GM12865 (cell line): Measurements from ENCODE around the gene NR5A2.
A peak's percentile ranks its signal among the peaks of the same experiment; 100 is the strongest.

Experiments
- DNase-seq: peaks from one replicate; pipeline ENCODE4 v3.0.0; 2010; ENCODE audit warnings: low read depth
- H3K4me3 ChIP-seq: 2 replicates; pipeline ENCODE4 v1.5.1; 2011; ENCODE audit warnings: mild to moderate bottlenecking, low read depth, low read length, control low read depth
- TF ChIP-seq, protein P1 (sequence below): IDR thresholded peaks from 2 replicates; pipeline ENCODE4 v1.5.1; 2011; ENCODE audit warnings: low read length, control low read depth, low read depth, inconsistent platforms; ENCODE audit not compliant: insufficient read depth; ENCODE audit errors: missing control alignments

NR5A2 gene

DNA sequence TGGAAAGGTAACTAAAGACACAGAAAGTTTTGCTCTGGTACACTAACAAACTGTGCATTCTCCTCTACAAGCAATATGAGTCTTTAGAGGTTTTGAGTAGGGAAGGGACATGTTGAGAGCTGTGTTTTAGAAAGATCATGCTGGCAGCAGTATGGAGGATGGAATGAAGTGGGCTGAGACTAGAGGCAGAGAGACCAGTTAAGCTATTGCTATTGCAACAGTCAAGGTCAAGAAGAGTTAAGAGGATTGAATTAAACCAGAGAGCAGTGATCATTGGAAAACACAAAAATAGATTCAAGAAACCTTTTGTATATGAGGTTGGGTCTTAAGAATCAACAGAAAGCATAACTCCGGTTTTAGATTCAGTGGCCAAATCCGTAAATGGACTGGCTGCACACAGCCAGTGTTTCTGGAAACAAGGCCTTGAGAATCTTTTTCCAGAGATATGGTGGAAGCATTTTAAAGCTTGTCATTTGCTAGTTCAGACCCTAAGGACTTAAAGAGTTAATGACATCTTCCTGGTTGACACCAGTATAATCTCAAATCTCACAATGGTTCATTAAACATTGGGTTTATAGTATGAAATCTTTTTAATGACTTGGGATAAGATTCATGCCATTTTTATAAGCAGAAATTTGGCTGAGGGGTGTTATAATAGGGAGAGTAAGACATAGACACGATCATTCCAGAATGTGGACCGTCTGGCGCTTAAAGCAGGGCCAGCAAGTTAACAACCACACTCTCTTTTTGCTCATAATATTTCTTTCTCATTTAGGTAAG, 177.9 kb downstream of the NR5A2 start:
- TF ChIP-seq, protein P1, sequence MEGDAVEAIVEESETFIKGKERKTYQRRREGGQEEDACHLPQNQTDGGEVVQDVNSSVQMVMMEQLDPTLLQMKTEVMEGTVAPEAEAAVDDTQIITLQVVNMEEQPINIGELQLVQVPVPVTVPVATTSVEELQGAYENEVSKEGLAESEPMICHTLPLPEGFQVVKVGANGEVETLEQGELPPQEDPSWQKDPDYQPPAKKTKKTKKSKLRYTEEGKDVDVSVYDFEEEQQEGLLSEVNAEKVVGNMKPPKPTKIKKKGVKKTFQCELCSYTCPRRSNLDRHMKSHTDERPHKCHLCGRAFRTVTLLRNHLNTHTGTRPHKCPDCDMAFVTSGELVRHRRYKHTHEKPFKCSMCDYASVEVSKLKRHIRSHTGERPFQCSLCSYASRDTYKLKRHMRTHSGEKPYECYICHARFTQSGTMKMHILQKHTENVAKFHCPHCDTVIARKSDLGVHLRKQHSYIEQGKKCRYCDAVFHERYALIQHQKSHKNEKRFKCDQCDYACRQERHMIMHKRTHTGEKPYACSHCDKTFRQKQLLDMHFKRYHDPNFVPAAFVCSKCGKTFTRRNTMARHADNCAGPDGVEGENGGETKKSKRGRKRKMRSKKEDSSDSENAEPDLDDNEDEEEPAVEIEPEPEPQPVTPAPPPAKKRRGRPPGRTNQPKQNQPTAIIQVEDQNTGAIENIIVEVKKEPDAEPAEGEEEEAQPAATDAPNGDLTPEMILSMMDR = no peak
- no peak overlapping the region for H3K4me3 ChIP-seq
- no peak for DNase-seq

- no peak overlapping the region for H3K4me3 ChIP-seq
- no peak for DNase-seq
- TF ChIP-seq, protein P1 = no peak
Measured at GRCh38 chr1:200206340-200206739, 178.8 kb downstream of the NR5A2 start.

DNA sequence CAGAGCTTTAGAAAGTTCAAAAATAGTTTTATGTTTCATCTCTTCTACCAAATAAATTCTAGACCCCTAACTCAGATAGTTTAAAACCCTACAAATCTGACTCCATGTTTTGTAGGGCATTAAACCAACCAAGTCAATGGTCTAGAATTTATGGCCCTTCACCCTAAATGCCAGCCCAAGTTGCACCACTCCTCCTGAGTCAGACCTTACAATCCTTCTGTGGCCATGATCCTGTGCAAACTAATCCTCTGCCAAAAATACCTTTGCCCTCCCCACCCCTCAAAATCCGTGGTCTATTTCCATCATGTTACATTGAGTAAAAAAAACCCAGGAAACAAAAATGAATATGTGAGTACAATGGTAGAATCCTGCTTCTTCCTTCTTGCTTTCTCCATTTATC, 179.3 kb downstream of the NR5A2 start:
- no peak for DNase-seq
- no peak overlapping the region for H3K4me3 ChIP-seq
- TF ChIP-seq, protein P1 = no peak

GRCh38 chr1:200207711-200208126, 180.2 kb downstream of the NR5A2 start:
- H3K4me3 ChIP-seq = no peak overlapping the region
- TF ChIP-seq, protein P1 = no peak
- DNase-seq = peak; percentile 91

DNA sequence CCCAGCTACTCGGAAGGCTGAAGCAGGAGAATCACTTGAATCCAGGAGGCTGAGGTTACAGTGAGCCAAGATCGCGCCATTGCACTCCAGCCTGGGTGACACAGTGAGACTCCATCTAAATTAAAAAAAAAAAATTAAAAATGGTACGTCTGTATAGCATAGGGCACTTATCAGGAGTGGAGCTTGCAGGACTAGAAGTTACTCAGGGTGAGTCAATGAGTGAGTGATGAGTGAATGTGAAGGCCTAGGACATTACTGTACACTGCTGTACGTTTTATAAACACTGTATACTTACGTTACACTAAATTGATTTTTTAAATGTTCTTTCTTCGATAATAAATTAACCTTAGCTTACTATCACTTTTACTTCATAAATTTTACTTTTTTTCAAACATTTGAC, 183.6 kb downstream of the NR5A2 start:
- TF ChIP-seq, protein P1 = no peak
- no peak for DNase-seq
- H3K4me3 ChIP-seq = no peak overlapping the region

DNA sequence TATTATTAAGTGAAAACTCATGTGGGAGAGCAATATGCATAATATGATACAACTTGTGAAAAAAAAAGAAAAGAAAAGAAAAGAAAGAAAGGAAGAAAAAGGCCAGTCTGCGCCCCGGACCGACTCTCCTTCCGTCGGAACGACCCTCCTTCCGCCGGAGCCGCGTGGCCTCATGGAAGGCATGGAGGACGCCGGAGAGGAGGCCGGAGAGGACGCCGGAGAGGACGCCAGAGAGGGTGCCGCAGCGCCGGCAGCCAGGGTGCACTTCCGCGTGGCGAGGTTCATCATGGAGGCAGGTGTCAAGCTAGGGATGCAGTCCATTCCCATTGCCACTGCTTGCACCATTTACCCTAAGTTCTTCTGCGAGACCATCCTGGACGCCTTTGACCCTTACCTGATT, 185.9 kb downstream of the NR5A2 start:
- DNase-seq = no peak
- TF ChIP-seq, protein P1 = no peak
- no peak overlapping the region for H3K4me3 ChIP-seq

DNA sequence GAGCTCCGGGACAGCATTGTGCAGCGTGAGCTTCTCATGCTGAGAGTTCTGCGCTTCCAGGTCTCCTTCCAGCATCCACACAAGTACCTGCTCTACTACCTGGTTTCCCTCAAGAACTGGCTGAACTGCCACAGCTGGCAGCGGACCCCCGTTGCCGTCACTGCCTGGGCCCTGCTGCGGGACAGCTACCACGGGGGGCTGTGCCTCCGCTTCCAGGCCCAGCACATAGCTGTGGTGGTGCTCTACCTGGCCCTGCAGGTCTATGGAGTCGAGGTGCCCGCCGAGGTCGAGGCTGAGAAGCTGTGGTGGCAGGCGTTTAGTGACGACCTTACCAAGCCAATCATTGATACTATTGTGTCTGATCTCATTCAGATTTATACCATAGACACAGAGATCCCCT, 186.4 kb downstream of the NR5A2 start:
- no peak for DNase-seq
- TF ChIP-seq, protein P1 = no peak
- H3K4me3 ChIP-seq = no peak overlapping the region
